GM18502 (cell line): ENCODE results near the gene TRMT1.
A peak's percentile ranks its signal among the peaks of the same experiment; 100 is the strongest.

Source experiments
- ATAC-seq: cut with Tn5 transposase; IDR thresholded peaks from one replicate; pipeline ENCODE4 v1.9.1; 2021; ENCODE audit warnings: mild to moderate bottlenecking; ENCODE audit not compliant: unreplicated experiment, poor library complexity

TRMT1 gene

DNA sequence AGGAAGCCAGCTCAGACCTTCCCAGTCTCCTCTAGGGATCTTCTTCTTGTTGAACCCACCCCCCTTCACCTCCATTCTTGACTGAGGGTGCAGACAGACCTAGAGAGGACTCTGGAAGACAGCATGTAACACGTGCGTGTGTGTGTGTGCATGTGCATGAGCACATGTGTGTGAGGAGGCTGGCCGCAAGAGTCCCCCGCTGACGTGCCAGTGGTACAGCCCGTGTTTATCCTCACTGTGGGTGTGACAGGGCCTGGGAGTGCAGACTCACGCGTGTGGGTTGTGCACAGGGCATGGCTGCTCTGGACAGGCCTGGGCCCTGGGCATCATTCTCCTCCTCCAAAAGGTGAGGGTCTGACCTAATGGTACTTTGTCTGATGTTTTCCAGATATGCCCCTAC lies 40.2 kb downstream of the TRMT1 start:
- no peak for ATAC-seq

DNA sequence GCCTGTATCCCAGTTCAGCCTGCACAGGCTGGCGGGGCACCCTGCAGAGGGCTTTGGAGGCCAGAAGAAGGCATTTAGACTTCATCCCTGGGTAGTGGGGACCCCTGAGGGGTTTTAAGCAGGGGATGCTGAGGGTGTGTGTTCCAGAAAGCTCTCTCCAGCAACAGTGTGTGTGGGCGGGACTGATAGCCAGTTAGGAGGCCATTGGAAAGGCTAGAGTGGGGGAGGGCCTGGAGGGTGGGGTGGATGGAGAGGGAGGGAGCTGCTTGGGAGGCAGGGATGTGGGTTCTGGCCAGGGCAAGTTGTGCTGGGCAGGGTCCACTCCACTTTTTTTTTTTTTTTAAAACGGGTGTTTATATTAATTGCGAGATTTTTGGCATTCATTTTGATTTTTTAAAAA lies 42.2 kb downstream of the TRMT1 start:
- ATAC-seq: no peak

DNA sequence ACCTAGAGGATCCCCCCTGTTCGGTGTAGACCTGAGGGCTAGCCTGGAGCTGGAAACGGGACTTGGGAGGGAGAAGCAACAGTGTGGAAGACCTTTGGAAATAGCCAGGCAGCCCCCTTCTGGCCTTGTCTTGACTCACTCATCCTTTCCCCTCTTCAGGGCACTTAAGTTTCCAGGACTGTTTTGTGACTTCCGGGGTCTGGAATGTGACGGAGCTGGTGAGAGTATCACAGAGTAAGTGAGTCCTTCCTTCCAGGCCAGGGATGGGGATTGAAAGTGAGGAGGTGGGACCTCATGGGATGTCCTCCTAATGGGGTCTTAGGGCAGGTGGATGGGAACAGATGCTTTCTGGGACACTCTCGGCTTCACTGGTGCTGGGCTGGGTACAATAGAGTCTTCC lies 43.3 kb downstream of the TRMT1 start:
- ATAC-seq: no peak

DNA sequence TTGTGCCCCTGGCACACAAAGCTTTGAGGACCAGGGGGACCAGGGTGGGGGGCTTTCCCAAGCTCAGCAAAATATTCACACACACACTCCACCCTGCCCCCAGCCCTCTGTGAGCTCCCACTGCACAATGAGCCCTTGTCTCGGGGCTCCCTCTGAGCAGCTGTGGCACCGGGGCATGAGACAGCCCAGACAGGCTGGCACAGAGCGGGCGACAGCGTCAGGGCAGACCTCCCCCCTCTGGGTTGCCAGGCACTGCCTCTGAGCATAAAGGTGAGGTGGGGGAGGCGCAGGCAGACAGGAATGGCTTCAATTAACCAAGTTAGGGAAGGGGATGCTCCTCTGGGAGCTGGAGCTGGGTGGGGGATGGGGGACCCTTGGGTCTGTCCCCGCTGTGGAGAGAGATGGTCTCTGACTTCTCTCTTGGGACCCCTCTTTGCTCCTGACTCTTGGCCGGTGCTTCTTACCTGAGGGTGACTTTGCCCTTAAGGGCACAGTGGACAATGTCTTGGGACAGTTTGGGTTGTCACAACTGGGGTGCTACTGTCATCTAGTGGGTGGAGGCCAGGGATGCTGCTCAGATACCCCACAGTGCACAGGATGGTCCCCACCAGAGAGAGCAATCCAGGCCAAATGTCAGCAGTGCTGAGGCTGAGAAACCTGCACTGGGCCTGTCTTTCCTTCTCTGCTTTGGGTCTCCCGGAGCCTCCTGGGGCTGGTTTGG lies 44.2 kb downstream of the TRMT1 start:
- ATAC-seq: no peak

DNA sequence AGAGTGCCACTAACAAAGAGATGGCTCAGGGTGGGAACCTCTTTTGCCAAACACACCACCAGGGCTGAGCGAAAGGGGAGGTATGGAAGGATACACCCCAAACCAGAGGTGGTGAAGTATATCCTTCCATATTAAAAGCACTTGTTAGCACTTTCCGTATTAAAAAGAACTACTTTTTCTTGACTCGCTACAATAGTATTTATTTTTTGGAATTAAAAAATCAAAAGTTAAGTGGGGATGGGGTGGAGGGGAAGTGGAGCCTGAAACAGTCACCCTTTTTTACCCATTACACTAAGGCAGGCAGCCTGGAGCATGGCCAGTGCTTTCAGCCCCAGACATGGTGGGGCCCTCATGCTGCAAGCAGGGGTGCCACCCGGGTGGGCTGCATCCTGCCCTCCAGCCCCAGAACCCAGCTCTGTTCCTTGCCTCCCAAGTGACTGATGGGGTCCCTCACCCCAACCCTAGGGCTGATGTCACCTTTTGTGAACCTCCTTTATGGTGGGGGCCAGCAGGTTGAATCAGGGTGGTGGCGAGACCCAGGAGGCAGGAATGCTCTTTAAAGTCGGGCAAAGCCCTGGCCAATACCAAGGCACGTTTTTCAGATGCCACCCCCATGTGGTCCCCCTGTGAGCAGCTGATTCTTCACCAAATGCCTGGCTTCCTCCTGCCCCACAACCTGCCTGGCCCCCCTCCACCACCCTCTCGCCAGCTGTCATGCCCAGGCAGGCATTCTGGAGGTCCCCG lies 44.9 kb downstream of the TRMT1 start:
- no peak for ATAC-seq

DNA sequence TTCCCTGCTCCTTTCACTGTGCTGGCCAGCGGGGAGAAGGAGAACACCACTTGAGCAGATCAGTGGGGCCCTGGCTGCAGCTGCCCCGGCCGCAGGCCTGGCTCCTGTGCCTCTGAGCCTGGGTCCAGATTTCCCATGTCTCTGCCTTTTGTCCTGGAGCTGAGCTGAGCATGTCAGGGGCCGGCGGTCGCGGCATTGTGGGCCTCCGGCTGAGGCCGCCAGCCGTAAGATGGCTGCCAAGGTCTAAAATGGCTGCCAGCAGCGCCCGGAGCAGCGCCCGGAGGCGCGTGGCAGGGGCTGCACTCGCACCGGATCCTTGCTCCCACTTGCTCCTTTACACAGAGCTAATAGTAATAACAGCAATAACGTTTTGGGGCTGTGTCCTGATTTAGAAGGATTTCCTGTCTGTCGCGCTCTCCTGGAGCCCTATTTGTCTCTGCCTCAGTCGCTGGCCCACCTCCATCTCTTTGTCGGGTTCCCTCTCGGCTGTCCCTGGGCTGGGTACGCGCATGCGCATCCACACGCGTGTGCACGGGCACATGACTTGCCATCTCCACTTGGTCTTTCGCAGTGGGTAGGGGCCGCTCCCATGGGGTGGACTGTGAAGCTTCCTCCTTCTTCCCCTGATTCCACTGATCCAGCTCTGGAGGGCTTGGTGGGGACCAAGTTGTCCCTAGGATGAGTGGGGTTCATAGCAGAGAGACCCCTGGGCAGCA lies 46.0 kb downstream of the TRMT1 start:
- ATAC-seq: no peak

DNA sequence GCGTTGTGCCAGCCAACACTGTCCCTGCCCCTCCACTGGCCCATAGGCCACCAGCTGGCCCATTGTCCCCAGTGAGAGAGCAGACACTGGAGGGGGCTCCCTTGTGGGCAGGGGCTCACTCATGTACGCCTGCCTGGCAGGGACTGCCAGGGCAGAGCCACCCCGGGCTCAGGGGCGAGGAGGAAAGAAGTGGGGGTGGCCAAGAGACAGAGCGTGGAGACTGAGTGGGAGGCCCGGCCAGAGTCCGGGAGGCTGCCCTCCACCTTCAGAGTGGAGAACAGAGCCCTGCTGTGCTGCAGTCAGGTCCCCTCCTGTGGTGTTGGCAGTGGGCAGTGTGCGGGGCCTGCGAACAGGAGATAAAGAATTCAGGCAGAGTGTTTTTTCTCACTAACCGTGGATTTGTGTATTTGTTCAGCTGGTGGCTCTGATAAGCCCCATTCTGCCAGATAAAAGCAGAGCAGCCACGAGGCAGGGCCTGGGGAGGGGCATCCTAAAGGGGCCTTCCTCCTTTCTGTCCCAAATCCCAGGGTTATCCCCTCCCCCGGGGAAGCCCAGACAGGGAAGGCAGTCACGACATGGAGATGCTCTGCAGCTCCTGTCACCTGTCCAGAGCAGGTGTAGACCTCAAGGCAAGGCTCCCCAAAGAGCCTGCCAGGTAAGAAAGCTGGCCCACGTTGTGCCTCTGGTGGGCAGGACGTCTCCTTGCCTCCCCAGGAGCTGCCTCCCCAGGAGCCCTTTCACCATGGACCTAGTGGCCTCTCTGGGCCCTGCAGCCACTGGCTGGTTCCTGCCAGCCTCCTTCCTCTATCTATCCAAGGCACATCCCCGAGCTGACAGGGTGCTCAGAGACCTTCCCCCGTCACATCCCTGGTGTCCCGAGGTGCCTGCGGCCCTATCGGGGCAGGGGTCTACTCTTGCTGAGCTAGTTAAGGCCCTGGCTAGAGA lies 46.9 kb downstream of the TRMT1 start:
- ATAC-seq: no peak

DNA sequence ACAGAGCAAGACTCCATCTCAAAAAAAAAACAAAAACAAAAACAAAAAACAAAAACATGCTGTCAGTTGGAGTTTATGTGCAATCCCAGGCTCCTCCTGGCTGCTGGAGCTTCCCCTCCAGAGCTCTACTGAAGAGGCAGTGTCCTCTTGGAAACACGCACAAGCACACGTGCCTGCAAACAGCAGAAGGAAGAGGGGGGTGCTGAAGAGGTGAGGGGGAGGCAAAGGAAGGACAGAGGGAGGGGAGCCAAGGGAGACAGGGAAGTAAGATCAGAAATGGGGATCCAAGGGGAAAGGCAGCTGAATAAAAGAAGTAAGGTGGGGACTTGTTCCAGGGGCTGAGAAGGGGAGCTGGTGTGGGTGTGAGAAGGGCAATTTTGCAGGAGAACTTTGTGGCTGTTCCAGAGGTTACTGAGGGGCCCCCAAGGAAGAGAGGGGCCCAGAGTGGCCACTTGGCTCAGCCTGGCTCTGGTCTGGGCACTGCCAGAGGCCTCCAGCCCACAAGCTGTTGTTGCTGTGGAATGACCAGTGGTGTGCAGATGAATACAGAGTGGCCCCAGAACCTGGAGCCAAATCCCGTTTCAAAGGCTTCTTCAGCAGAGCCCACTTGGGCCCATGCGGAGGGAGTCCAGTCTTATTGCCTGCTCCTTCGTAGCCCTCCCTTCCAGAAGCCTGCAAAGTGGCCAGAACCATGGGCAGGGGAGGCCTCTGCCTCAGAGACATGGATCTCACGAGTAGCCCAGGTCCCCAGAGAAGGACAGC lies 48.3 kb downstream of the TRMT1 start:
- ATAC-seq: no peak

DNA sequence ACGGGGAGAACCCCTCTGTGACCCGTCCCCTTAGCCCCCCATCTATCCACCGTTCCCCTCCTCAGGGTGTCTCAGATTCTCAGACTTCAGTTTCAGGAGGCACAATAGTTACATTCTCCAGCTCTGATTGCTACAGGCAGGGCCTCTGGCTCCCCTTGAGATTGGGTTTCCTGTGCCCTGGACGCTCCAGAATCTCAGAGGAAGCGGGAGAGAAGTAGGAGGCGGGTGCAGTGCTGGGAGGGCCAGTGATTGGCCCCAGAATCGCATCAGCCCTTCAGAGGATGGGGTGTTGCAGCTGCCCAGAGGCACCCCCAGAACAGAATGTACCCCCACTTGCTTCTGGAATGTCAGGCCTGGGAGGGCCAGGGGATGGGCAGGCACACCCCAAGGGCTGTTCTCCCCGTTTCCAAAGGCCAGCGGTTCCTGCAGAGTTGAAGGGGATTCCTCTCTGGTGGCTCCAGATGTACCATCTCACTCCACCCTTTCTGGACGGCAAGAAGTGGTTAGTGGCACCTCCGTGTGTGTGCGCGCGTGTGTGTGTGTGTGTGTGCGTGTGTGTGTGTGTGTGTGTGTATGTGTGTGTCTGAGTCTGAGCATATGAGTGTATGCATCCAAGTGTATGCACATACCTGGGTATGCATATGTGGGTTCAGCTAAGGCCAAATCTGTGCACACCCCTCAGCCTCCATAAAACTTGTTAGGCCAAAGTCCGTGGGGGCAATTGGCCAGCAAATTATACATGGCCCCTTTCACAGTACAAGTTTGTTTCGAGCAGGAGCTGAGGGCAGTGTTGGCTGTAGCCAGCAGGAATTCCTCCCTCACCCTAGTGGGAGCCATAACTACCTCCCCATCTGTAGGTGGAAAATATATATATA lies 49.4 kb downstream of the TRMT1 start:
- ATAC-seq: no peak

DNA sequence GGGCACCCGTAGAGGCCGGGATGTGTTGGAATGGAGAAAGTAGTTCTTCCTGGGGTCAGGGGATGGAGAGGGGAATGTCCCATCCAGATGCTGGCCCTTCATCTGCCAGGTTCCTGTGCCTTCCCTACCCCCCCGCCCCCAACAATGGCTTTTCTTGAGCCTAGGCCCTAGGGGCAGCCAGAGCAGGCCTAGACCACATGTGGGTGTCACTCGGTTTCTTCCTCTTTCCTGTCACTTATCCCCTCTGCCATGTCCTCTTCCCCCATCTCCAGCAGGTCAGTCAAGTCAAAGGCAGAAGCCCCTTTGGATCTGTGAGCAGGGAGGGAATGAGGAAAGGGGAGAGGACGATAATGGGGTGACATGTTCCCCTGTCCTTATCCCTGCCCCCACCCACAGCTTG lies 50.3 kb downstream of the TRMT1 start:
- ATAC-seq: no peak

DNA sequence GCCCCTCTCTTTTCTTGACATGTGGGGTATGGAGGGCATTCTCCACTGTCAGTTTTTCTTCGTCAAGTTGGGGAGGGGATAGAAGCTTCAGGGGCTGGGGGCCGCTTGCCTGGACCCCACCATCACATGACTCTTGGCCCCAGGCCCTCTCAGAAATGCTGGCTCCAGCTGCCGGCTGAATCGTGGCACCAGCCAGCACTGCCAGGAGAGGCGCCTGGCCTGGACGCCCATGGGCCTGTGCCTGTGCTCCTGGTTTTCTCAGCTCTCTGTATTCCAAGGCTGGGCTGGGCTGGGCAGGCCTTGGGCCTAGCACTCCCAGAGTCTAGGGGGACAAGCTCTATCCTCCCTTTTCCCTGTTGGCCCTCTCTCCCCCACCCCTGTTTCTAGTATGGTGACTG lies 52.4 kb downstream of the TRMT1 start:
- ATAC-seq: no peak

DNA sequence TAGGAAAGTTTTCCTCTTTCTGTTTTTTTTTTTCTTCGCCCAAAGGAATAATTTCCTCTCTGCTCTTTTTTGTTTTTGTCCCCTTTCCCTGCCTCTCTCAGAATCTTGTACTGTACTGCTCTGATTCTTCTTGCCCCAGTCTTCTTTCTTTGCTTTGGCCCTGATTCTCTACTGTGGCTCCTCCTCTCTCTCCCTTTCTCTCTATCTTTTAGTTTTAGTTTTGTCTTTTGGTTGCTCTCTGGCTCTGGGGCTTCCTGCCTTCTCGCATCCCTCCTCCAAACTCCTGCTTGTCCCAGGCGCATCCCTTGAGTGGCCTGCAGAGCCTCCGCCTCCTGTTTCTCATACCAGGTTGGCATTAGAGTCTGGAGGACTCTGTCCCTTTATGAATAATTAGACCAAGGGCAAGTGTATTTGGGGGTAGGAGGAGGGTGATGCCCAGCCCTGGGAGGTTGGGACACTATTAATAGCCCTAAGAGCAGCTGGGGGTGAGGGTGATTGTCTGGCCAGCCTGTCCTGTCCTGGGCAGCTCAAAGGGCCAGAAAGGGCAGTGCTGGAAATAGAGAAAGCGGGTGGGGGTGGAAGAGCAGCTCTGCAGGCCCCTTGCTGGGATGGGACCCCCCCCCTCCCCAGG lies 53.0 kb downstream of the TRMT1 start:
- ATAC-seq: no peak

DNA sequence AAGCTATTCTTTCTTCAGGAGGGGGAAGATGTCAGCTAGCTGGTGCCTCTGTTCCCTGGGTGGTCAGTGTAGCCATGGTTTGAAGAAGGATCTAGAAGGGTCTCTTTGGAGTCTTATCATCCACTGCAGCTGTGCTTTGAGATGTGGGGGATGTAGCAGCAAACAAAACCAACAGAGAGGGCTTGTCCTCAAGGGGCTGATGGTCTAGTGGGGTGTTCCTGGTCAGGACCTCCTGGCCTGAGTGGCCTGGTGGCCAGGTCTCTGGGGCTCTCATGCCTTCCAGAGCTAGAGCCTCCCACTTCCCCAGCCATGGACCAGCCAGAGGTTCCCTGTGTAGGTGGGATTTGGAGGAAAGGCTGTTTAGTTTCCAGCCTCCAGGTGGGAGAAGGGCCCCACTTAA lies 54.2 kb downstream of the TRMT1 start:
- ATAC-seq: no peak

DNA sequence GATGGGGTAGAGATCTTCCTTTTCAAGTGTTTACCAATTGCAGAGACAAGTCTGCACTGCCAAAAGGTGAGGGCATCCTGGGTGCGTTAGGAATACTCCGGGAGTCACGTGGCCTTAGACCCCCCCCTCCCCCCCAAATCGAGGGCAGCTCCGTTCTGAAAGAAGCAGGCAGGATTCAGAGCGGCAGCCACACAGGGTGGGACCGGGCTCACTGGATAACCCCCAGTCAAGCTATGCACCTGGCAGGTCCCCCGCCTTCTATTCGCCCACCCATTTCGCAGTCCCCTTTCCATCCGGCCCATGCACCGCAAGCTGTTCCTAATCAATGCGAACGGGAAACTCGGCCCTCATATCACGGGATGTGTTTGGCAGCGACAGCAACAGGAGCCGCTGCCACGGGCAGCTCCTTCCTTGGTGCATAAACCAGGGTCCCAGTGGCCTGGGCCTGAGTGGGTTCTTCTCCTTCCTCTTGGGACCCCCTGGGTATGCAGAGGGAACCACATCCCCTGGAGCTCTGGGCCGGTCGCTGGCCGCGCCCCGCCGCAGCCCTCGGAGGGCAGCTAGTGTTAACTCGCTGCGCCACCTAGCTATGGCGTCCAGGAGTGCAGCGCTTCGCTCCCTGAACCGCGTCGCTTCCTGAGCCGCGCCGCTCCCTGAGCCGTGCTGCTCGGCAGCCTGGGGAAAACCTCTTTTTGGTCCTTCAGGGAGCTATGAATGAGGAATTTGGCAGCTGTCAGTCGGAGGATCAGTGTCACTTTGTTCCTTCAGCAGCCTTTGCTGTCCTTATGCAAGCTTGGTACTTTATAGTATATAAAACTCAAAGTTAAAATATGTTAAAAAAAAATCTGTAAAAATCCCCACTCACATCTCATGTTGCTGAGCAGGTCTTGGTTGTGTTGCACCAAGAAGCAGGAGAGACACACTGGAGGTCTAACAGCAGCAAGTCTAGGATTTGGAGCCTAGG lies 55.3 kb downstream of the TRMT1 start:
- peak; percentile 50 for ATAC-seq

DNA sequence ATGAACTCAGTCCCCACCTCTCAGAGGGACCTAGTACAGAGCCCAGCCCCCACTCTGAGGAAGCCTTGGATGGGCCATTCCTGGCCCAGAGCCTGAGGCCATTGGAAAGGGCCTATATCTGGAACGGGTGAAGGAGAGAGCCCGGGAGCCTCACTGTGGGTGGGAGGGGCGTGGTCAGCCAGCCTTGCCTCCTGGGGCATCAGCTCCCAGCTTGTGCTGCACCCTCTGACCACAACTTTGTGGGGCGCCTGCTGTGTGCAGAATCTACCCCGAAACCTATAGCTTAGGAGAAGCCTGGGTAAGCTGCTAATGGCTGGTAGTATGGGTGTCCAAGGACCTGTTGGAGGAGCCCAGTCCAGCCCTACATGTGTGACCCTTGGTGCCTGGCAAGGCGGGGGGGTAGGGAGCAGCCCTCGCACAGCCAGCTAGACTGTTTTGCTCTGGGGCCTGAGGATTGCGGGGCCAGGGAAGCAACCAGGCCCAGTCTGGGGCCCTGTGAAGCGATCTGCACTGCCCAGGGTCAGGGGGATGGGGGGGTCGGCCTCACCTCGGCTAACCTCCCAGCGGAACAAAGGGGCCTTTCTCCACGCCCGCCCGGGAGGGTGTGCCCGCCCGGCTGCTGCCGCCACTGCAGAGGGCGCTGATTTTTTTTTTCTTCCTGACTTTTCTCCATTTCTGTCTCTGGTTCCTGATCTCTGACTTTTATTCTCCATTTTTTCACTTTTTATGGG lies 56.1 kb downstream of the TRMT1 start:
- ATAC-seq: no peak

DNA sequence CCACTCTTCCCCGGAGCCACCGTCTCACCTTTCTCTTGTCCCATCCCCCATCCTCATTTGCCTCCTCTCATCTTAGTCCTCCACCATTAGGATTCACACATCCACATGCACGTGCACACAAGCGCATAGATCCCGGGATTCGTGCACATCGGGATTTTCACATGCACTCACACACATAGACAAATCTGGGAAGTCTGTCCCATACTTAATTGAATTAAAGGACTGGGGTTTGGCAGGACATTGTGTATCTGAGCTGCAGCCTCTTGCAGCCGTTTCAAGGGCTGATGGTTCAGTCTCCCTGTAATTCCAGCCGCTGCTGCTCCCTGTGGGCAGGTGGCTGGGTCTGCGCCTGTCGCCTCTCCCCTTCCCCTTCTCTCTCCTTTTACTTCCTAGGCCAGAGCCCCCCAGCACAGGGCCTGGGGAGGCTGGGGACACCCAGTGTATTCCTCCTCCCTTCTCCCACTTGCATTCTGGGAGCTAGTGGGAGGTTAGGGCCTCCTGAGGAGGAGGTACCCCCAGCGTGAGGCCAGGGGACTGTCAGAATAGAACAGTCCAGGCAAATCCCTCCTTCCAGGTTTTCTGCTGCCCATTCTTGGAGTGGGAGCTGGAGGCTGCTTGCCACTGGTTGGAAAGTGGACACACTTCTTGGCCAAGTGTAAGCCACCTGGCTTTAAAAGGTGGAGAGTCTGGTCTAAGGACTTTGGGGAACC lies 57.4 kb downstream of the TRMT1 start:
- ATAC-seq: no peak
